Placental pericyte (primary cell): ENCODE results near the gene LIX1. TPM values are rescaled to one million over a fixed set of nuclear protein-coding genes. Genes with fewer than 3 reads are reported as not detected.

Experiments
- small RNA-seq: library from RNA; depleted of rRNA; stranded (forward); fragments of <200 nt; gene quantifications from one replicate; pipeline ENCODE3, GENCODE V24; 2012; ENCODE audit warnings: low replicate concordance
- total RNA-seq: library from RNA; depleted of rRNA; stranded (reverse); fragments of >200 nt; gene quantifications from 2 replicates; pipeline ENCODE4 v1.2.3, GENCODE V29; 2012

Gene LIX1
- total RNA-seq = not detected in 2 replicates

GRCh38 chr5:97142521-97143254, at the start of gene LIX1:
Gene LIX1 (minus strand): TSS chr5:97142611. CDS start chr5:97142576, 35 bp downstream.

GRCh38 chr5:97183100-97183929, 40.9 kb upstream of the LIX1 start, which contains the start of gene RIOK2:
Gene RIOK2 (minus strand): TSS chr5:97183247. CDS start chr5:97183191, 56 bp downstream.

Small RNAs within 50 kb of the gene (small RNA-seq; reads per million reads assigned to genes)
- gene RNU1-73P = not detected

Other genes with a start within 250 kb of the LIX1 start
- gene LNPEP, start 206.5 kb downstream of the LIX1 start, total RNA-seq = 28.9 and 47.4 TPM in 2 replicates
- gene RIOK2, start 40.6 kb upstream of the LIX1 start, total RNA-seq = 20.6 and 24.1 TPM in 2 replicates